HUES48 (cell line): ENCODE results near the gene ELL.

Source experiments
- H3K27ac ChIP-seq: one replicate; pipeline ENCODE4 v1.7.0; 2013; ENCODE audit warnings: low read depth, low read length, inconsistent platforms
- H3K27me3 ChIP-seq: 2 replicates; pipeline ENCODE4 v1.6.1; 2013; ENCODE audit warnings: mild to moderate bottlenecking, low read length; ENCODE audit not compliant: control insufficient read depth, insufficient read depth
- H3K36me3 ChIP-seq: 2 replicates; pipeline ENCODE4 v1.6.1; 2013; ENCODE audit warnings: low read length; ENCODE audit not compliant: control insufficient read depth, insufficient read depth
- H3K4me1 ChIP-seq: 2 replicates; pipeline ENCODE4 v1.6.1; 2013; ENCODE audit warnings: mild to moderate bottlenecking, low read length; ENCODE audit not compliant: control insufficient read depth, insufficient read depth
- H3K4me3 ChIP-seq: 2 replicates; pipeline ENCODE4 v1.5.1; 2013; ENCODE audit warnings: mild to moderate bottlenecking, low read depth, low read length
- H3K9ac ChIP-seq: 2 replicates; pipeline ENCODE4 v1.6.1; 2013; ENCODE audit warnings: mild to moderate bottlenecking, low read depth, low read length, moderate library complexity
- H3K9me3 ChIP-seq: 2 replicates; pipeline ENCODE4 v1.6.1; 2013; ENCODE audit warnings: low read length; ENCODE audit not compliant: control insufficient read depth, insufficient read depth

The ELL gene

GRCh38 chr19:18503971-18504885 lies 17.6 kb downstream of the ELL start:
- Histone ChIP-seq H3K36me3 (no peaks in the 10 kb centered on the region), H3K4me3 (no peak overlapping the region), H3K27me3 (no peaks in the 10 kb centered on the region), H3K27ac (no peak overlapping the region), H3K4me1 (no peaks in the 10 kb centered on the region), H3K9ac (no peak overlapping the region; the same call in 1 of the 2 replicates), H3K9me3 (no peaks in the 10 kb centered on the region)

GRCh38 chr19:18503337-18503970 lies 18.4 kb downstream of the ELL start:
- H3K9me3 ChIP-seq, result no peaks in the 10 kb centered on the region
- H3K36me3 ChIP-seq, result no peaks in the 10 kb centered on the region
- no peak overlapping the region for H3K27ac ChIP-seq
- no peak overlapping the region for H3K9ac ChIP-seq
- H3K4me3 ChIP-seq, result no peak overlapping the region
- no peaks in the 10 kb centered on the region for H3K27me3 ChIP-seq
- no peaks in the 10 kb centered on the region for H3K4me1 ChIP-seq

DNA sequence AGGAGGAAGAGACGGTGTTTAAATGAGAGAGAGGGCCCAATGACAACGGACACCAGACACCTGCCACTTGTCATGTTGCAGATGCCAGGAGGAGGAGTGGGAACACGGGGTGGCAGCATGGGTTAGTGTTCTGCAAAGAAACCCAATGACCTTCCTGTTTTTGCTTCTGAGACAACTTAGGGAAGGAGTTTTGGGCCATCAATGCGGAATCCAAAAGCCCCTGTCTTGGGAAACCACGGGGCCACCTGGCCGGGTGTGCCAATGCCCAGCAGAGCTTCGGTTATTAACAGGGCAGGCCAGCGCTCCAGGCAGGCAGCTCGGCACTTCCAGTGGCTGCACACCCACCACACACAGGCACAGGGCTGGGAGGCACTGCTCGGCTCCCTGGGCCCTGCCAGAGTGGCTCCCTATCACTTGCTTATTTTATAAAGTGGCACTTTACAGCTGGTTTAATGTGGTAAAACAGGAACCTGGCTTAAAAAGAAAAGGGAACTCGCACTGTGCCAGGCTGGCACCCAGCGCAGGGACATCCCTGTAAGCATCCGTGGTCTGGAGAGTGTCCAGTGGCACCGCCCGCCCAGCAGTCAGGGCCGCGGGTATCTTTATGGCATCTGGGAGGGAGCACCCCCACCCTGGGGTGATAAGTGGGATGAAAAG lies 19.1 kb downstream of the ELL start:
- H3K9me3 ChIP-seq, result no peaks in the 10 kb centered on the region
- no peaks in the 10 kb centered on the region for H3K4me1 ChIP-seq
- H3K27ac ChIP-seq, result no peak overlapping the region
- H3K36me3 ChIP-seq, result no peaks in the 10 kb centered on the region
- no peaks in the 10 kb centered on the region for H3K27me3 ChIP-seq
- no peak overlapping the region for H3K9ac ChIP-seq
- no peak overlapping the region for H3K4me3 ChIP-seq

GRCh38 chr19:18502246-18502637 lies 19.6 kb downstream of the ELL start:
- Histone ChIP-seq H3K4me3 (no peak overlapping the region), H3K27me3 (no peaks in the 10 kb centered on the region), H3K4me1 (no peaks in the 10 kb centered on the region), H3K36me3 (no peaks in the 10 kb centered on the region), H3K27ac (no peak overlapping the region), H3K9ac (no peak overlapping the region), H3K9me3 (no peaks in the 10 kb centered on the region)

GRCh38 chr19:18501832-18502231 lies 20.0 kb downstream of the ELL start:
- H3K9ac ChIP-seq, result no peak overlapping the region
- no peaks in the 10 kb centered on the region for H3K4me1 ChIP-seq
- no peaks in the 10 kb centered on the region for H3K27me3 ChIP-seq
- H3K4me3 ChIP-seq, result no peak overlapping the region
- no peaks in the 10 kb centered on the region for H3K36me3 ChIP-seq
- H3K9me3 ChIP-seq, result no peaks in the 10 kb centered on the region
- H3K27ac ChIP-seq, result no peak overlapping the region

DNA sequence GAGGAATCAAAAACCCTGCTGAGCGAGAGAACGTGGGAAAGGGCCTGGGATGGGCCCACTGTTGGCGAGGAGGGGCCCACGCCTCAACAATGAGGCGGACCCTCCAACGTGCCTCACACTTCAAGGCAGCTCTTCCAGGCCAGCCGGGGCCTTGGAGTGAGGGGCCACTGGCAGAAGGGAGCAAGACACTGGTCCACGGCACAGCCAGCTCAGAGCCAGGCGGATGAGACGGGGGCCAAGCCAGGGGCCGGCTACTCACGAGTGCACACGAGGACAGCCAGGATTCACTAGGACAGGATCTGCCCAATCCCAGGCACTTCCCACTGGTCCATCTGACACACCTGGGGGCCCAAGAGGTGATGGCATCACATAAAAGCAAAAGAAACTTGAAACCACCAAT lies 20.5 kb downstream of the ELL start:
- no peak overlapping the region for H3K9ac ChIP-seq

DNA sequence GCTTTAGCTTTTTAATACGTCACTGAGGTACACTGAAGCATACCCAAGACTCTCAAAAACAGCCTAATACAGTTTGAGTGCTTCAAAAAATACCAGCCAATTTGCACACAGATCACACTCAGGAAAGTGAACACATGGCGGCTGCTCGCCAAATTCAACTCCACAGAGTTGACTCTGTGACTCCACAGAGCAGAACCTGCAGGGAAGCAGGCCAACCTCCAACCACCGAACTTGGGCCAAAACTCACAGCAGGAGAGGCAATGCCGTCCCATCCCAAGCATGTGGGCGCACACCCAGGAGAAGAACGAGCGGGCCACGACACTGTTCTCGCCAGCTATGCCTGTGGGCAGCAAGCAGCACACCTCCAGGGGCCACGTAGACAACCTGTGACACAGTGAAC lies 21.1 kb downstream of the ELL start:
- Histone ChIP-seq H3K9me3 (no peaks in the 10 kb centered on the region), H3K9ac (no peak overlapping the region), H3K4me1 (no peaks in the 10 kb centered on the region), H3K36me3 (no peaks in the 10 kb centered on the region), H3K27ac (no peak overlapping the region), H3K4me3 (no peak overlapping the region), H3K27me3 (no peaks in the 10 kb centered on the region)

More for the DNA sequence above, 20.5 kb downstream of the ELL start:
- Histone ChIP-seq H3K36me3 (no peaks in the 10 kb centered on the region), H3K27me3 (no peaks in the 10 kb centered on the region), H3K4me1 (no peaks in the 10 kb centered on the region), H3K27ac (no peak overlapping the region), H3K4me3 (no peak overlapping the region), H3K9me3 (no peaks in the 10 kb centered on the region)

GRCh38 chr19:18500376-18500775 lies 21.5 kb downstream of the ELL start:
- Histone ChIP-seq H3K4me3 (no peak overlapping the region), H3K27me3 (no peaks in the 10 kb centered on the region), H3K4me1 (no peaks in the 10 kb centered on the region), H3K9me3 (no peaks in the 10 kb centered on the region), H3K27ac (no peak overlapping the region), H3K36me3 (no peaks in the 10 kb centered on the region), H3K9ac (no peak overlapping the region)

DNA sequence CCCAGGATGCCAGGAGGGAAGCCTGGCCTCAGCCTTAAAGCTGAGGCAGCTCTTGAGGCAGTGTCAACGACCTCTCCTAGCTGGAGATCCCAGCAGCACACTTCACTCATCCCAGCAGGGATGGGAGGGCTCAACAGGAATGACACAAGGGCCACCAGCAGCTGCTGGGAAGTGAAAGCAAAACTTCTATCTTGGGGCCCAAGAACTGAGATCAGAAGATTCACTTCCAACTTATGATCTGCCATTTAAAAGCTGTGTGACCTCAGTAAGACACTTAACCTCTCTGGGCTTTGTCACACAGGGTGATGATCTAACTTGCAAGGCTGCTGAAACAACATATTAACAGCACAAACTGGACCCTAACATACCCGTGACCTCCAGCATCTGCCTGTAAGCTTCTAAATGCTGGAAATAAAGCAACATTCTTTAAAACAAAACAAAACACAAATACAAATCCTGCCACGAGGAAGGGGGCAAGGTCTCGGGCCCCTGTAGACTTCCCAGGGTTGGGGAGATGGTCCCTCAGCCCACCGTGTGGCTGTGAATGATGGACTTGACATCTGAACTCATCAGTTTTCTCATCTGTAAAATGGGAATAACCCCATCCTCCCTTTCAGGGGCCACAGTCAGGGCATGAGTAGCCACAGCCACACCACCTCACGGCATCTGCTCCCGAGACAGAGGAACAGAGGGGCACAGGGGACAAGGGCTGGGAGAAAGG lies 22.7 kb downstream of the ELL start:
- Histone ChIP-seq H3K27ac (no peak overlapping the region), H3K9me3 (no peaks in the 10 kb centered on the region), H3K36me3 (no peaks in the 10 kb centered on the region), H3K27me3 (no peaks in the 10 kb centered on the region), H3K4me1 (no peaks in the 10 kb centered on the region), H3K9ac (no peak overlapping the region), H3K4me3 (no peak overlapping the region)

DNA sequence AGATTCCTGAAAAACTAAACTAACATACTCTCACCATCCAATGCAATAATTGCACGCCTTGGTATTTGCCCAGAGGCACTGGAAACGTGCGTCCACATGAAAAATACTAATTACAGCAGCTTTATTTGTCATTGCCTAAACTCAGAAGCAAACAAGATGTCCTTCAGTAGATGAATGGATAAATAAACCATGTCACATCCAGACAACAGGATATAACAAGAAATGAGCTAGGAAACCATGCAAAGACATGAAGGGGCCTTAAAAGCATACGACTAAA lies 25.0 kb downstream of the ELL start:
- H3K4me3 ChIP-seq, result no peak overlapping the region
- no peak overlapping the region for H3K27ac ChIP-seq
- no peak overlapping the region for H3K9ac ChIP-seq
- H3K9me3 ChIP-seq, result no peaks in the 10 kb centered on the region
- no peaks in the 10 kb centered on the region for H3K36me3 ChIP-seq
- H3K4me1 ChIP-seq, result no peaks in the 10 kb centered on the region
- no peaks in the 10 kb centered on the region for H3K27me3 ChIP-seq
